Endothelial cell of umbilical vein (primary cell): Measurements from ENCODE around the gene RNF4. TPM values are rescaled to one million over a fixed set of nuclear protein-coding genes. Genes with fewer than 3 reads are reported as not detected.

Experiments
- BruUV-seq: library from RNA; stranded (reverse); fragments of 400-500 nt; replicated peaks from 2 replicates; lab custom pipeline; 2021; lab: Mats Ljungman, UMichigan
- CTCF ChIA-PET: fragments of 300-600, 350-600 bp; sonication (Branson Sonifier 250); formaldehyde crosslinking; loops from one replicate; lab custom pipeline; 2021; ENCODE audit warnings: antibody characterized with exemption, inconsistent platforms; lab: Charles Lee
- POLR2A ChIA-PET: fragments of 300-600, 350-600 bp; sonication (Branson Sonifier 250); formaldehyde crosslinking; loops from one replicate; lab custom pipeline; 2021; ENCODE audit warnings: antibody characterized with exemption, inconsistent platforms; lab: Charles Lee
- DNase-seq: peaks from one replicate; pipeline ENCODE4 v3.0.0-alpha.2; 2011; ENCODE audit warnings: low read depth, low spot score
- FAIRE-seq: peaks from 2 replicates; lab custom pipeline; 2011; peaks lifted over from hg19 to GRCh38; lab: Jason Lieb, UNC
- H2AFZ ChIP-seq: 2 replicates; pipeline ENCODE4 v1.6.0; 2012; ENCODE audit warnings: low read depth, low read length, control low read depth, inconsistent platforms
- H3K27ac ChIP-seq: 2 replicates; pipeline ENCODE4 v1.5.1; 2011; ENCODE audit warnings: low read depth, mild to moderate bottlenecking, control low read depth, low read length, moderate library complexity; ENCODE audit not compliant: insufficient read depth
- H3K27me3 ChIP-seq, 2 experiments: 2 replicates each; pipeline versions ENCODE4 v1.6.0 to v1.6.1; 2011; ENCODE audit warnings: low read length in 2 of 2, mixed read lengths in 1 of 2; ENCODE audit not compliant: control insufficient read depth in 2 of 2, insufficient read depth in 2 of 2
- H3K36me3 ChIP-seq, 2 experiments: 2 replicates in 1 of 2; 3 replicates in 1 of 2; pipeline ENCODE4 v1.5.1; 2011; ENCODE audit warnings: low read length in 2 of 2, mild to moderate bottlenecking in 1 of 2, moderate library complexity in 1 of 2; ENCODE audit not compliant: control insufficient read depth in 2 of 2, insufficient read depth in 2 of 2; ENCODE audit errors: extremely low read depth in 1 of 2
- H3K4me1 ChIP-seq: 3 replicates; pipeline ENCODE4 v1.5.1; 2011; ENCODE audit warnings: mild to moderate bottlenecking, low read length; ENCODE audit not compliant: control insufficient read depth, insufficient read depth; ENCODE audit errors: extremely low read depth
- H3K4me2 ChIP-seq: 2 replicates; pipeline ENCODE4 v1.6.1; 2011; ENCODE audit warnings: low read length, control low read depth, mixed read lengths; ENCODE audit not compliant: insufficient read depth
- H3K4me3 ChIP-seq, 3 experiments: fragments of 200-600 bp in 1 of 3; sonication (generic), shearing (Covaris generic) in 1 of 3; replicated peaks in 1 of 3; 2 replicates each; pipeline ENCODE4 v1.5.1; 2011 to 2016; ENCODE audit warnings: control low read depth in 3 of 3, low read length in 3 of 3, mild to moderate bottlenecking in 2 of 3, inconsistent platforms in 1 of 3, low read depth in 1 of 3, moderate library complexity in 1 of 3; ENCODE audit not compliant: insufficient read depth in 1 of 3
- H3K79me2 ChIP-seq: 2 replicates; pipeline ENCODE4 v1.6.0; 2012; ENCODE audit warnings: low read length, inconsistent platforms; ENCODE audit not compliant: control insufficient read depth, insufficient read depth
- H3K9ac ChIP-seq: replicated peaks from 2 replicates; pipeline ENCODE3; 2011; ENCODE audit warnings: low read length, control low read depth; ENCODE audit not compliant: insufficient read depth; ENCODE audit errors: extremely low read depth
- H3K9me1 ChIP-seq: replicated peaks from 3 replicates; pipeline ENCODE4 v1.6.0; 2011; ENCODE audit warnings: mild to moderate bottlenecking, low read length; ENCODE audit not compliant: control insufficient read depth, insufficient read depth; ENCODE audit errors: extremely low read depth
- H3K9me3 ChIP-seq: replicated peaks from 2 replicates; pipeline ENCODE4 v1.5.1; 2012; ENCODE audit warnings: low read length, inconsistent platforms; ENCODE audit not compliant: control insufficient read depth, insufficient read depth
- H4K20me1 ChIP-seq: replicated peaks from 2 replicates; pipeline ENCODE3; 2011; ENCODE audit warnings: mild to moderate bottlenecking, low read length; ENCODE audit not compliant: control insufficient read depth, insufficient read depth; ENCODE audit errors: extremely low read depth
- CTCF ChIP-seq, 2 donors: IDR thresholded peaks; 1 replicate in 1 of 2; 2 replicates in 1 of 2; pipeline ENCODE4 v1.5.1; 2011; ENCODE audit warnings: low read length in 2 of 2, mild to moderate bottlenecking in 2 of 2, moderate library complexity in 2 of 2, control low read depth in 1 of 2, inconsistent platforms in 1 of 2, low read depth in 1 of 2; ENCODE audit not compliant: insufficient read depth in 1 of 2; ENCODE audit errors: extremely low read depth in 1 of 2
- EZH2 ChIP-seq: IDR thresholded peaks from 2 replicates; pipeline ENCODE4 v1.6.1; 2012; ENCODE audit warnings: borderline replicate concordance, low read depth, mild to moderate bottlenecking, moderate library complexity, low read length, inconsistent platforms; ENCODE audit not compliant: severe bottlenecking
- FOS ChIP-seq: IDR thresholded peaks from 2 replicates; pipeline ENCODE4 v1.6.1; 2011; ENCODE audit warnings: mild to moderate bottlenecking, low read length, moderate library complexity, borderline replicate concordance; ENCODE audit not compliant: insufficient read depth
- GATA2 ChIP-seq: IDR thresholded peaks from 2 replicates; pipeline ENCODE4 v1.7.0; 2011; ENCODE audit warnings: low read depth, mild to moderate bottlenecking, moderate library complexity, mixed read lengths, low read length; ENCODE audit not compliant: insufficient read length, insufficient read depth
- JUN ChIP-seq: IDR thresholded peaks from 2 replicates; pipeline ENCODE4 v1.6.1; 2011; ENCODE audit warnings: borderline replicate concordance, low read depth; ENCODE audit not compliant: insufficient read length, insufficient read depth
- MAX ChIP-seq: IDR thresholded peaks from 2 replicates; pipeline ENCODE4 v1.6.1; 2011; ENCODE audit not compliant: insufficient read depth, insufficient read length
- MYC ChIP-seq: IDR thresholded peaks from one replicate; pipeline ENCODE4 v1.6.1; 2011; ENCODE audit warnings: mild to moderate bottlenecking, low read depth, low read length
- POLR2A ChIP-seq: IDR thresholded peaks from 2 replicates; pipeline ENCODE4 v1.6.1; 2012; ENCODE audit warnings: low read depth, mild to moderate bottlenecking, control low read depth, low read length
- POLR2AphosphoS5 ChIP-seq: IDR thresholded peaks from 2 replicates; pipeline ENCODE4 v1.6.1; 2012; ENCODE audit warnings: low read depth, mild to moderate bottlenecking, control low read depth, low read length, moderate library complexity; ENCODE audit not compliant: insufficient read depth
- dilution Hi-C: fragments of 300-500 bp; cut with MboI; formaldehyde crosslinking; loops from one replicate; pipeline ENCODE4 v1.15.0; 2019; ENCODE audit warnings: low sequenced_read_pairs; ENCODE audit not compliant: extremely low pct_ligation_motif_present
- intact Hi-C: fragments of 100-400 bp; cut with micrococcal nuclease; formaldehyde crosslinking; loops from one replicate; pipeline ENCODE4 v1.10.0; 2022
- polyA plus RNA-seq, 4 experiments: library from polyadenylated mRNA; depleted of rRNA in 3 of 4; stranded (reverse) in 3 of 4; unstranded in 1 of 4; fragments of >200 nt; gene quantifications; 2 replicates each; pipeline versions ENCODE4 v1.2.1 to v1.2.3, GENCODE V29; 2011 to 2012; ENCODE audit warnings: missing spikeins in 1 of 4
- total RNA-seq: library from RNA; stranded (reverse); gene quantifications from 2 replicates; pipeline ENCODE4 v1.2.3, GENCODE V29; 2021

The RNF4 gene
- total and polyA plus RNA-seq, 2 donors (not counting 3 experiments of a cell fraction or from before 2014, with no cell fraction given), result 64.3 to 71.4 TPM

GRCh38 chr4:2432991-2433530 lies 35.8 kb upstream of the RNF4 start:
- Histone ChIP-seq H3K79me2 (no peaks in the 10 kb centered on the region), H3K27me3 (no peaks in the 10 kb centered on the region), H3K9me1 (no peaks in the 10 kb centered on the region), H4K20me1 (no peaks in the 10 kb centered on the region), H2AFZ (no peak overlapping the region), H3K27ac (no peak overlapping the region), H3K9ac (no peak overlapping the region), H3K4me2 (no peak overlapping the region), H3K4me3 (no peak overlapping the region), H3K36me3 (no peaks in the 10 kb centered on the region), H3K9me3 (no peaks in the 10 kb centered on the region), H3K4me1 (no peaks in the 10 kb centered on the region)
- no TSS peak for BruUV-seq
- POLR2A ChIA-PET, result no interaction called here
- dilution Hi-C loops (no loop called here), intact Hi-C loops (no loop called here)
- CTCF ChIA-PET, result interaction anchor here (0.9 to 1.5 kb wide), 2 partner anchors 8 to 213 kb away, joined by 3 to 5 read pairs; no protein-coding TSS in a partner anchor
- TF ChIP-seq CTCF (IDR thresholded peaks at IDR 0.05; ENCODE audit: extremely low read depth in 1 of 2, insufficient read depth in 1 of 2, low read depth in 1 of 2, low read length in 2 of 2) (no peak), EZH2 (no peak), POLR2A (no peak), FOS (no peak), MAX (no peak), POLR2AphosphoS5 (no peak), GATA2 (no peak), MYC (no peak), JUN (no peak)
- no peak for DNase-seq
- no peak for FAIRE-seq
